NT2/D1 (cell line): ENCODE data around the gene ORC1.

Experiments used
- SUZ12 ChIP-seq: IDR thresholded peaks from 2 replicates; pipeline ENCODE4 v1.6.1; 2011; ENCODE audit not compliant: insufficient read length, insufficient read depth; ENCODE audit errors: extremely low read depth
- YY1 ChIP-seq: IDR thresholded peaks from 2 replicates; pipeline ENCODE4 v1.6.1; 2011; ENCODE audit not compliant: insufficient read length, insufficient read depth
- ZNF274 ChIP-seq: IDR thresholded peaks from 2 replicates; pipeline ENCODE4 v1.6.1; 2011; ENCODE audit warnings: mild to moderate bottlenecking, low read depth, low read length

GRCh38 chr1:52435650-52436049, 31.4 kb upstream of the ORC1 start:
- TF ChIP-seq YY1 (no peak), ZNF274 (no peak), SUZ12 (no peak)
